WTC11 (cell line): ENCODE measurements around the gene TAPBP. TPM values are rescaled to one million over a fixed set of nuclear protein-coding genes. Genes with fewer than 3 reads are reported as not detected.

Source experiments
- ATAC-seq: fragments of 200-7000 bp; cut with Tn5 transposase; 2 replicates; pipeline ENCODE4 v1.10.0; 2021; ENCODE audit warnings: mild to moderate bottlenecking, moderate library complexity
- CTCF ChIA-PET: fragments of 300-600 bp; sonication (Branson Sonifier 250); formaldehyde crosslinking; loops from one replicate; lab custom pipeline; 2021; ENCODE audit warnings: antibody characterized with exemption; lab: Charles Lee
- POLR2A ChIA-PET: fragments of 350-600 bp; sonication (Branson Sonifier 250); formaldehyde crosslinking; loops from one replicate; lab custom pipeline; 2021; ENCODE audit warnings: antibody characterized with exemption; lab: Charles Lee
- DNase-seq: peaks from one replicate; pipeline ENCODE4 v3.0.0; 2021; ENCODE audit warnings: low spot score
- H3K27ac Mint-ChIP-seq: 2 replicates; pipeline ENCODE4 v1.8.0; 2021; ENCODE audit warnings: mixed read lengths
- H3K27me3 Mint-ChIP-seq: 2 replicates; pipeline ENCODE4 v1.8.0; 2021; ENCODE audit warnings: low read depth, mild to moderate bottlenecking, moderate library complexity, mixed read lengths
- H3K36me3 Mint-ChIP-seq: 2 replicates; pipeline ENCODE4 v1.8.0; 2021; ENCODE audit warnings: mixed read lengths
- H3K4me1 Mint-ChIP-seq: 2 replicates; pipeline ENCODE4 v1.8.0; 2022; ENCODE audit warnings: mixed read lengths
- H3K4me3 Mint-ChIP-seq: 2 replicates; pipeline ENCODE4 v1.8.0; 2021; ENCODE audit warnings: mild to moderate bottlenecking, moderate library complexity, mixed read lengths
- H3K9me3 Mint-ChIP-seq: 2 replicates; pipeline ENCODE4 v1.8.0; 2021; ENCODE audit warnings: mixed read lengths
- CREB1 ChIP-seq: sonication (generic); formaldehyde crosslinking; IDR thresholded peaks from 2 replicates; pipeline ENCODE4 v1.8.0; 2023; ENCODE audit warnings: mild to moderate bottlenecking, missing genetic modification reagents
- ELF4 ChIP-seq: sonication (generic); formaldehyde crosslinking; IDR thresholded peaks from 2 replicates; pipeline ENCODE4 v1.8.1; 2022; ENCODE audit warnings: low read depth, mild to moderate bottlenecking, moderate library complexity, missing genetic modification reagents
- ESRRA ChIP-seq: sonication (generic); formaldehyde crosslinking; IDR thresholded peaks from 2 replicates; pipeline ENCODE4 v1.8.1; 2022; ENCODE audit warnings: mild to moderate bottlenecking, missing genetic modification reagents, borderline replicate concordance
- FOXK1 ChIP-seq: sonication (generic); formaldehyde crosslinking; IDR thresholded peaks from 2 replicates; pipeline ENCODE4 v1.8.0; 2022; ENCODE audit warnings: mild to moderate bottlenecking, moderate library complexity, missing genetic modification reagents
- NFATC4 ChIP-seq: fragments of 250-450 bp; sonication (Bioruptor Pico); IDR thresholded peaks from 2 replicates; pipeline ENCODE4 v1.9.0; 2021; ENCODE audit warnings: mild to moderate bottlenecking
- NFE2L1 ChIP-seq: sonication (generic); formaldehyde crosslinking; IDR thresholded peaks from 2 replicates; pipeline ENCODE4 v1.8.1; 2023; ENCODE audit warnings: missing genetic modification reagents
- NFYB ChIP-seq: sonication (generic); formaldehyde crosslinking; conservative IDR thresholded peaks from 2 replicates; pipeline ENCODE4 v1.8.0; 2022; ENCODE audit warnings: low read depth, missing genetic modification reagents
- NR1H2 ChIP-seq: sonication (generic); formaldehyde crosslinking; IDR thresholded peaks from 2 replicates; pipeline ENCODE4 v1.9.0; 2021; ENCODE audit warnings: mild to moderate bottlenecking, moderate library complexity, missing genetic modification reagents
- RORB ChIP-seq: fragments of 250-450 bp; sonication (Bioruptor Pico); IDR thresholded peaks from 2 replicates; pipeline ENCODE4 v1.9.0; 2021; ENCODE audit warnings: mild to moderate bottlenecking
- SMAD3 ChIP-seq: sonication (generic); formaldehyde crosslinking; IDR thresholded peaks from 2 replicates; pipeline ENCODE4 v1.8.0; 2022; ENCODE audit warnings: missing genetic modification reagents, mild to moderate bottlenecking, borderline replicate concordance
- TEAD1 ChIP-seq: sonication (generic); formaldehyde crosslinking; IDR thresholded peaks from 2 replicates; pipeline ENCODE4 v1.8.0; 2022; ENCODE audit warnings: mild to moderate bottlenecking, missing genetic modification reagents
- TP53 ChIP-seq: sonication (generic); formaldehyde crosslinking; IDR thresholded peaks from 2 replicates; pipeline ENCODE4 v1.8.1; 2023; ENCODE audit warnings: mild to moderate bottlenecking, missing genetic modification reagents
- ZBTB21 ChIP-seq: sonication (generic); formaldehyde crosslinking; IDR thresholded peaks from 2 replicates; pipeline ENCODE4 v1.8.1; 2023; ENCODE audit warnings: mild to moderate bottlenecking, missing genetic modification reagents, borderline replicate concordance
- ZNF121 ChIP-seq: sonication (generic); formaldehyde crosslinking; IDR thresholded peaks from 2 replicates; pipeline ENCODE4 v1.8.0; 2023; ENCODE audit warnings: missing genetic modification reagents
- ZNF219 ChIP-seq: sonication (generic); formaldehyde crosslinking; IDR thresholded peaks from 2 replicates; pipeline ENCODE4 v1.8.0; 2023; ENCODE audit warnings: missing genetic modification reagents, mild to moderate bottlenecking, borderline replicate concordance
- ZNF396 ChIP-seq: fragments of 250-450 bp; sonication (Bioruptor Pico); IDR thresholded peaks from 2 replicates; pipeline ENCODE4 v1.8.0; 2021; ENCODE audit warnings: mild to moderate bottlenecking, moderate library complexity, borderline replicate concordance
- ZNF423 ChIP-seq: fragments of 250-450 bp; sonication (Bioruptor Pico); IDR thresholded peaks from 2 replicates; pipeline ENCODE4 v2.1.2; 2022; ENCODE audit warnings: mild to moderate bottlenecking, moderate library complexity
- total RNA-seq: library from RNA; stranded (reverse); gene quantifications from 3 replicates; pipeline ENCODE4 v1.2.3, GENCODE V29; 2021
- TF ChIP-seq, protein P1 (sequence below): sonication (generic); formaldehyde crosslinking; IDR thresholded peaks from 2 replicates; pipeline ENCODE4 v1.8.0; 2023; ENCODE audit warnings: missing genetic modification reagents
- TF ChIP-seq, protein P2 (sequence below): sonication (generic); formaldehyde crosslinking; IDR thresholded peaks from 2 replicates; pipeline ENCODE4 v1.8.1; 2022; ENCODE audit warnings: low read depth, mild to moderate bottlenecking, moderate library complexity, missing genetic modification reagents, borderline replicate concordance
- TF ChIP-seq, protein P3 (sequence below): sonication (generic); formaldehyde crosslinking; IDR thresholded peaks from 2 replicates; pipeline ENCODE4 v1.8.1; 2023; ENCODE audit warnings: mild to moderate bottlenecking, missing genetic modification reagents
- TF ChIP-seq, protein P4 (sequence below): fragments of 250-450 bp; sonication (Bioruptor Pico); IDR thresholded peaks from 2 replicates; pipeline ENCODE4 v1.9.0; 2021; ENCODE audit warnings: mild to moderate bottlenecking
- TF ChIP-seq, protein P5 (sequence below): sonication (generic); formaldehyde crosslinking; IDR thresholded peaks from 2 replicates; pipeline ENCODE4 v1.8.0; 2023; ENCODE audit warnings: mild to moderate bottlenecking, missing genetic modification reagents

The TAPBP gene
- total RNA-seq, 1 experiment from 2014 or later, result 43.5 TPM

DNA sequence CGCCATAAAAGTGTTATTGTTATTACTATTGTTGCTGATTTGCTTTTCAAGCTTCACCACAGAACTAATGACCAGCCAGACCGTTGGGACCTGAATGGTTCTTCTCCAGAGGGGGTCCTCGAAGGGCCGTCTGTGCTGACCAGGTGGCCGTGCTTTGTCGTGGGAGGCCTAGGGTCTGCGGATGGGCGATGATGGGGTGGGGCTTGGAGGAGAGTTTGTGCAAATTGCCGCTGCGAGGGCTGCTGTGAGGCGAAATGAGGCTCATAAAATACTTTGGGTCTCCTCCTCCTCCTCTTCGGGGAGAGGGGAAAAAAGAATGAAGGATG, 9.7 kb upstream of the TAPBP start:
- DNase-seq, result no peak
- ATAC-seq, result no peak
- Mint-ChIP-seq H3K9me3 (no peaks in the 10 kb centered on the region), H3K27ac (peak overlapping the region; percentile 94), H3K4me3 (peak overlapping the region; percentile 91), H3K4me1 (peaks cover 49% of the 10 kb centered on the region), H3K36me3 (peaks cover 19% of the 10 kb centered on the region), H3K27me3 (no peaks in the 10 kb centered on the region)
- no peak for TF ChIP-seq ZNF121 (CRISPR knock-in tag)
- no peak for TF ChIP-seq TP53 (CRISPR knock-in tag)
- TF ChIP-seq, protein P1, sequence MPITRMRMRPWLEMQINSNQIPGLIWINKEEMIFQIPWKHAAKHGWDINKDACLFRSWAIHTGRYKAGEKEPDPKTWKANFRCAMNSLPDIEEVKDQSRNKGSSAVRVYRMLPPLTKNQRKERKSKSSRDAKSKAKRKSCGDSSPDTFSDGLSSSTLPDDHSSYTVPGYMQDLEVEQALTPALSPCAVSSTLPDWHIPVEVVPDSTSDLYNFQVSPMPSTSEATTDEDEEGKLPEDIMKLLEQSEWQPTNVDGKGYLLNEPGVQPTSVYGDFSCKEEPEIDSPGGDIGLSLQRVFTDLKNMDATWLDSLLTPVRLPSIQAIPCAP, result no peak
- no peak for TF ChIP-seq ZNF219 (CRISPR knock-in tag)
- TF ChIP-seq RORB, result no peak
- no peak for TF ChIP-seq NFATC4
- no peak for TF ChIP-seq SMAD3
- no peak for TF ChIP-seq NR1H2 (CRISPR knock-in tag)
- TF ChIP-seq NFYB (CRISPR knock-in tag), result no peak
- no peak; the same call in 1 of the 2 replicates for TF ChIP-seq NFE2L1 (CRISPR knock-in tag)
- no peak for TF ChIP-seq ELF4 (CRISPR knock-in tag)
- no peak for TF ChIP-seq ZBTB21
- TF ChIP-seq, protein P2, sequence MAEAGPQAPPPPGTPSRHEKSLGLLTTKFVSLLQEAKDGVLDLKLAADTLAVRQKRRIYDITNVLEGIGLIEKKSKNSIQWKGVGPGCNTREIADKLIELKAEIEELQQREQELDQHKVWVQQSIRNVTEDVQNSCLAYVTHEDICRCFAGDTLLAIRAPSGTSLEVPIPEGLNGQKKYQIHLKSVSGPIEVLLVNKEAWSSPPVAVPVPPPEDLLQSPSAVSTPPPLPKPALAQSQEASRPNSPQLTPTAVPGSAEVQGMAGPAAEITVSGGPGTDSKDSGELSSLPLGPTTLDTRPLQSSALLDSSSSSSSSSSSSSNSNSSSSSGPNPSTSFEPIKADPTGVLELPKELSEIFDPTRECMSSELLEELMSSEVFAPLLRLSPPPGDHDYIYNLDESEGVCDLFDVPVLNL, result 0 out of 2 replicates have a peak, but pooled peaks have one; percentile 26
- TF ChIP-seq ESRRA (CRISPR knock-in tag), result no peak
- TF ChIP-seq, protein P3, sequence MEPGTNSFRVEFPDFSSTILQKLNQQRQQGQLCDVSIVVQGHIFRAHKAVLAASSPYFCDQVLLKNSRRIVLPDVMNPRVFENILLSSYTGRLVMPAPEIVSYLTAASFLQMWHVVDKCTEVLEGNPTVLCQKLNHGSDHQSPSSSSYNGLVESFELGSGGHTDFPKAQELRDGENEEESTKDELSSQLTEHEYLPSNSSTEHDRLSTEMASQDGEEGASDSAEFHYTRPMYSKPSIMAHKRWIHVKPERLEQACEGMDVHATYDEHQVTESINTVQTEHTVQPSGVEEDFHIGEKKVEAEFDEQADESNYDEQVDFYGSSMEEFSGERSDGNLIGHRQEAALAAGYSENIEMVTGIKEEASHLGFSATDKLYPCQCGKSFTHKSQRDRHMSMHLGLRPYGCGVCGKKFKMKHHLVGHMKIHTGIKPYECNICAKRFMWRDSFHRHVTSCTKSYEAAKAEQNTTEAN (CRISPR knock-in tag), result no peak
- no peak for TF ChIP-seq TEAD1 (CRISPR knock-in tag)
- TF ChIP-seq, protein P4, sequence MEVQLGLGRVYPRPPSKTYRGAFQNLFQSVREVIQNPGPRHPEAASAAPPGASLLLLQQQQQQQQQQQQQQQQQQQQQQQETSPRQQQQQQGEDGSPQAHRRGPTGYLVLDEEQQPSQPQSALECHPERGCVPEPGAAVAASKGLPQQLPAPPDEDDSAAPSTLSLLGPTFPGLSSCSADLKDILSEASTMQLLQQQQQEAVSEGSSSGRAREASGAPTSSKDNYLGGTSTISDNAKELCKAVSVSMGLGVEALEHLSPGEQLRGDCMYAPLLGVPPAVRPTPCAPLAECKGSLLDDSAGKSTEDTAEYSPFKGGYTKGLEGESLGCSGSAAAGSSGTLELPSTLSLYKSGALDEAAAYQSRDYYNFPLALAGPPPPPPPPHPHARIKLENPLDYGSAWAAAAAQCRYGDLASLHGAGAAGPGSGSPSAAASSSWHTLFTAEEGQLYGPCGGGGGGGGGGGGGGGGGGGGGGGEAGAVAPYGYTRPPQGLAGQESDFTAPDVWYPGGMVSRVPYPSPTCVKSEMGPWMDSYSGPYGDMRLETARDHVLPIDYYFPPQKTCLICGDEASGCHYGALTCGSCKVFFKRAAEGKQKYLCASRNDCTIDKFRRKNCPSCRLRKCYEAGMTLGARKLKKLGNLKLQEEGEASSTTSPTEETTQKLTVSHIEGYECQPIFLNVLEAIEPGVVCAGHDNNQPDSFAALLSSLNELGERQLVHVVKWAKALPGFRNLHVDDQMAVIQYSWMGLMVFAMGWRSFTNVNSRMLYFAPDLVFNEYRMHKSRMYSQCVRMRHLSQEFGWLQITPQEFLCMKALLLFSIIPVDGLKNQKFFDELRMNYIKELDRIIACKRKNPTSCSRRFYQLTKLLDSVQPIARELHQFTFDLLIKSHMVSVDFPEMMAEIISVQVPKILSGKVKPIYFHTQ (CRISPR knock-in tag), result no peak
- TF ChIP-seq CREB1 (CRISPR knock-in tag), result no peak
- no peak for TF ChIP-seq FOXK1 (CRISPR knock-in tag)
- TF ChIP-seq, protein P5, sequence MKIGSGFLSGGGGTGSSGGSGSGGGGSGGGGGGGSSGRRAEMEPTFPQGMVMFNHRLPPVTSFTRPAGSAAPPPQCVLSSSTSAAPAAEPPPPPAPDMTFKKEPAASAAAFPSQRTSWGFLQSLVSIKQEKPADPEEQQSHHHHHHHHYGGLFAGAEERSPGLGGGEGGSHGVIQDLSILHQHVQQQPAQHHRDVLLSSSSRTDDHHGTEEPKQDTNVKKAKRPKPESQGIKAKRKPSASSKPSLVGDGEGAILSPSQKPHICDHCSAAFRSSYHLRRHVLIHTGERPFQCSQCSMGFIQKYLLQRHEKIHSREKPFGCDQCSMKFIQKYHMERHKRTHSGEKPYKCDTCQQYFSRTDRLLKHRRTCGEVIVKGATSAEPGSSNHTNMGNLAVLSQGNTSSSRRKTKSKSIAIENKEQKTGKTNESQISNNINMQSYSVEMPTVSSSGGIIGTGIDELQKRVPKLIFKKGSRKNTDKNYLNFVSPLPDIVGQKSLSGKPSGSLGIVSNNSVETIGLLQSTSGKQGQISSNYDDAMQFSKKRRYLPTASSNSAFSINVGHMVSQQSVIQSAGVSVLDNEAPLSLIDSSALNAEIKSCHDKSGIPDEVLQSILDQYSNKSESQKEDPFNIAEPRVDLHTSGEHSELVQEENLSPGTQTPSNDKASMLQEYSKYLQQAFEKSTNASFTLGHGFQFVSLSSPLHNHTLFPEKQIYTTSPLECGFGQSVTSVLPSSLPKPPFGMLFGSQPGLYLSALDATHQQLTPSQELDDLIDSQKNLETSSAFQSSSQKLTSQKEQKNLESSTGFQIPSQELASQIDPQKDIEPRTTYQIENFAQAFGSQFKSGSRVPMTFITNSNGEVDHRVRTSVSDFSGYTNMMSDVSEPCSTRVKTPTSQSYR (CRISPR knock-in tag), result 0 out of 2 replicates have a peak, but pooled peaks have one; percentile 9
- peak; percentile 12; the same call in 1 of the 2 replicates for TF ChIP-seq ZNF423 (CRISPR knock-in tag)
- TF ChIP-seq ZNF396, result no peak
- CTCF ChIA-PET, result interaction anchor here (0.9 kb wide), 1 partner anchor 87 kb away, joined by 3 read pairs; the partner anchor contains the start of gene PHF1
- POLR2A ChIA-PET, result interaction anchor here (0.7 to 0.9 kb wide), 2 partner anchors 28 to 41 kb away, joined by 3 read pairs; no protein-coding TSS in a partner anchor
